Measurements from ENCODE around the gene DOCK11.
"Not testable (repeated sequence)": the region's sequence is repeated elsewhere in the genome, so short reads cannot be mapped to it uniquely, and the experiment has no call there.

Gene DOCK11

GRCh38 chrX:118729042-118729652 lies 233.5 kb downstream of the DOCK11 start:
- Histone ChIP-seq H3K27me3 (ENCODE audit: low read depth, low read length) (no peaks in the 10 kb centered on the region), H3K27ac (ENCODE audit: low read length) (peak overlapping the region; percentile 80), H3K4me1 (ENCODE audit: control insufficient read depth in 1 of 2, insufficient read depth in 2 of 2, low read length in 2 of 2) (peaks cover 8 to 14% of the 10 kb centered on the region in 2 donors), H3K36me3 (ENCODE audit: control insufficient read depth in 1 of 2, insufficient read depth in 2 of 2, low read length in 2 of 2) (no peaks in the 10 kb centered on the region), H3K4me3 (ENCODE audit: low read depth in 1 of 2, low read length in 2 of 2) (peak overlapping the region; percentile 62 to 70), H3K9me3 (ENCODE audit: control insufficient read depth in 1 of 2, low read length in 2 of 2) (no peaks in the 10 kb centered on the region)

- Histone ChIP-seq H3K36me3 (ENCODE audit: control insufficient read depth in 1 of 2, insufficient read depth in 2 of 2, low read length in 2 of 2) (no peaks in the 10 kb centered on the region), H3K27me3 (ENCODE audit: low read depth, low read length) (no peaks in the 10 kb centered on the region), H3K4me1 (ENCODE audit: control insufficient read depth in 1 of 2, insufficient read depth in 2 of 2, low read length in 2 of 2) (peaks cover 3 to 13% of the 10 kb centered on the region in 2 donors), H3K9me3 (ENCODE audit: control insufficient read depth in 1 of 2, low read length in 2 of 2) (no peaks in the 10 kb centered on the region), H3K27ac (ENCODE audit: low read length) (peak overlapping the region; percentile 63), H3K4me3 (ENCODE audit: low read depth in 1 of 2, low read length in 2 of 2) (no peak overlapping the region)
Measured at GRCh38 chrX:118730500-118731247, 235.1 kb downstream of the DOCK11 start.

- peaks cover 3 to 10% of the 10 kb centered on the region in 2 donors for H3K4me1 ChIP-seq (ENCODE audit: control insufficient read depth in 1 of 2, insufficient read depth in 2 of 2, low read length in 2 of 2)
- H3K27me3 ChIP-seq (ENCODE audit: low read depth, low read length); H3K4me3 ChIP-seq (ENCODE audit: low read depth in 1 of 2, low read length in 2 of 2); H3K27ac ChIP-seq (ENCODE audit: low read length); H3K36me3 ChIP-seq (ENCODE audit: control insufficient read depth in 1 of 2, insufficient read depth in 2 of 2, low read length in 2 of 2); H3K9me3 ChIP-seq (ENCODE audit: control insufficient read depth in 1 of 2, low read length in 2 of 2): not testable (repeated sequence)
Measured at GRCh38 chrX:118732551-118732950, 236.9 kb downstream of the DOCK11 start.

- H3K27ac ChIP-seq (ENCODE audit: low read length): no peak overlapping the region
- no peaks in the 10 kb centered on the region for H3K36me3 ChIP-seq (ENCODE audit: control insufficient read depth in 1 of 2, insufficient read depth in 2 of 2, low read length in 2 of 2)
- no peak overlapping the region for H3K4me3 ChIP-seq (ENCODE audit: low read depth in 1 of 2, low read length in 2 of 2)
- H3K9me3 ChIP-seq (ENCODE audit: control insufficient read depth in 1 of 2, low read length in 2 of 2): no peaks in the 10 kb centered on the region
- H3K4me1 ChIP-seq (ENCODE audit: control insufficient read depth in 1 of 2, insufficient read depth in 2 of 2, low read length in 2 of 2): peaks cover 0 to 20% of the 10 kb centered on the region in 2 donors
- no peaks in the 10 kb centered on the region for H3K27me3 ChIP-seq (ENCODE audit: low read depth, low read length)
Measured at GRCh38 chrX:118734909-118735308, 239.3 kb downstream of the DOCK11 start.
